Measurements from ENCODE around the gene PRICKLE2. TPM values are rescaled to one million over a fixed set of nuclear protein-coding genes. Genes with fewer than 3 reads are reported as not detected.

The PRICKLE2 gene
- polyA plus RNA-seq, 2 of the 4 experiments (the other 2 are of a cell fraction), result 5.3 to 6.3 TPM

- TF ChIP-seq PBX3 (IDR thresholded peaks at IDR 0.05) (peak; percentile 80), MYC (IDR thresholded peaks at IDR 0.05; ENCODE audit: borderline replicate concordance, low read length) (peak; percentile 50; the same call in 1 of the 2 replicates), RNF2 (IDR thresholded peaks at IDR 0.05; ENCODE audit: borderline replicate concordance, low read depth) (no peak), ELK1 (IDR thresholded peaks at IDR 0.05; ENCODE audit: low read depth, low read length) (no peak)
Measured at GRCh38 chr3:64063207-64063982, 161.9 kb downstream of the PRICKLE2 start (continued).

- CTCF ChIA-PET, result interaction anchor here (1.3 to 4.9 kb wide), 2 partner anchors 31 to 38 kb away, joined by 5 to 27 read pairs; partner anchors contain the start of gene PSMD6
- ATAC-seq (no peak), DNase-seq (ENCODE audit: low read depth in 1 of 2, low spot score in 1 of 2) (no peak), FAIRE-seq (no peak)
- peak overlapping the region; percentile 89 to 97 for H3K27ac ChIP-seq
- peak overlapping the region; percentile 66; the same call in 1 of the 3 replicates for H3K4me2 ChIP-seq
- H3K9me3 ChIP-seq, result peaks cover 16% of the 10 kb centered on the region; the same call in 2 of the 3 replicates
- POLR2A ChIA-PET, result no interaction called here
- WGBS (ENCODE audit: missing lambda C conversion rate), result 91% methylated on average over 5 of the region's 5 CpGs
- H3K4me3 ChIP-seq, result no peak overlapping the region
- H3K4me1 ChIP-seq, result peaks cover 39% of the 10 kb centered on the region
- TF ChIP-seq ESRRA (IDR thresholded peaks at IDR 0.05; ENCODE audit: borderline replicate concordance, low read length) (no peak), KDM5A (IDR thresholded peaks at IDR 0.05) (no peak), BHLHE40 (IDR thresholded peaks at IDR 0.05; ENCODE audit: low read depth, low read length) (no peak), EP300 (IDR thresholded peaks at IDR 0.05) (no peak), RAD21 (conservative IDR thresholded peaks at IDR 0.05 in 1 of 2, IDR thresholded peaks at IDR 0.05 in 1 of 2) (no peak), HDAC2 (IDR thresholded peaks at IDR 0.05) (no peak), EHMT2 (IDR thresholded peaks at IDR 0.05; ENCODE audit: low read depth) (no peak), CEBPB (IDR thresholded peaks at IDR 0.05) (no peak), RNF2 (IDR thresholded peaks at IDR 0.05; ENCODE audit: borderline replicate concordance, low read depth) (no peak), JUN (IDR thresholded peaks at IDR 0.05) (no peak)
Measured at GRCh38 chr3:64061628-64062027, 163.6 kb downstream of the PRICKLE2 start.

GRCh38 chr3:64059484-64060175 lies 165.6 kb downstream of the PRICKLE2 start:
- WGBS (ENCODE audit: missing lambda C conversion rate), result 88% methylated on average over 3 of the region's 3 CpGs
- H3K4me2 ChIP-seq, result no peak overlapping the region
- CTCF ChIA-PET, result interaction anchor here (4.9 kb wide), 1 partner anchor 29 kb away, joined by 27 read pairs; no protein-coding TSS in a partner anchor
- no peak overlapping the region for H3K4me3 ChIP-seq
- no peak for TF ChIP-seq ELK1 (IDR thresholded peaks at IDR 0.05; ENCODE audit: low read depth, low read length)
- TF ChIP-seq SREBF2 (IDR thresholded peaks at IDR 0.05), result no peak
- no peak for TF ChIP-seq ZNF302 (CRISPR knock-in tag; IDR thresholded peaks at IDR 0.05)
- no peak for TF ChIP-seq HOXB13 (CRISPR knock-in tag; IDR thresholded peaks at IDR 0.05; ENCODE audit: low read depth)
- TF ChIP-seq KDM1A (IDR thresholded peaks at IDR 0.05; ENCODE audit: low read depth), result no peak
- no peak for TF ChIP-seq SMC3 (IDR thresholded peaks at IDR 0.05)
- no peak for TF ChIP-seq EHF (CRISPR knock-in tag; IDR thresholded peaks at IDR 0.05)
- FAIRE-seq (no peak), DNase-seq (ENCODE audit: low read depth in 1 of 2, low spot score in 1 of 2) (no peak), ATAC-seq (no peak)
- H3K9me3 ChIP-seq, result 0 out of 3 replicates have a peak, but pooled peaks cover 3% of the 10 kb centered on the region
- H3K27ac ChIP-seq, result peak overlapping the region; percentile 71 to 97; a peak in 5 of 6 replicates
- POLR2A ChIA-PET, result no interaction called here
- H3K4me1 ChIP-seq, result peaks cover 38% of the 10 kb centered on the region
